CD14-positive monocyte (primary cell): Measurements from ENCODE around the gene IZUMO1. TPM values are rescaled to one million over a fixed set of nuclear protein-coding genes. Genes with fewer than 3 reads are reported as not detected.

Source experiments
- DNase-seq, 3 donors: peaks; one replicate each; pipeline ENCODE4 v3.0.0-alpha.2; 2011 to 2022
- H2AFZ ChIP-seq: 2 replicates; pipeline ENCODE4 v1.6.0; 2012; ENCODE audit warnings: mild to moderate bottlenecking, low read depth, low read length, inconsistent platforms; ENCODE audit not compliant: insufficient read depth, poor library complexity, severe bottlenecking
- H3K27ac ChIP-seq, 2 donors: 1 replicate in 1 of 2; 2 replicates in 1 of 2; pipeline ENCODE4 v1.5.1; 2012 to 2013; ENCODE audit warnings: low read length in 2 of 2, control low read depth in 1 of 2, inconsistent platforms in 1 of 2, low read depth in 1 of 2, mild to moderate bottlenecking in 1 of 2
- H3K27me3 ChIP-seq, 2 donors: one replicate each; pipeline versions ENCODE4 v1.6.0 to v1.6.1; 2011 to 2013; ENCODE audit warnings: low read length in 2 of 2; ENCODE audit not compliant: control insufficient read depth in 2 of 2, insufficient read depth in 2 of 2
- H3K36me3 ChIP-seq, 2 donors: replicated peaks in 1 of 2; 1 replicate in 1 of 2; 2 replicates in 1 of 2; pipeline versions ENCODE4 v1.5.1 to v1.6.1; 2012 to 2013; ENCODE audit warnings: low read length in 2 of 2, control low read depth in 1 of 2, inconsistent platforms in 1 of 2, mild to moderate bottlenecking in 1 of 2; ENCODE audit not compliant: insufficient read depth in 2 of 2, control insufficient read depth in 1 of 2
- H3K4me1 ChIP-seq, 2 donors: 1 replicate in 1 of 2; 2 replicates in 1 of 2; pipeline versions ENCODE4 v1.5.1 to v1.6.1; 2012 to 2013; ENCODE audit warnings: low read length in 2 of 2, control low read depth in 1 of 2, inconsistent platforms in 1 of 2, mild to moderate bottlenecking in 1 of 2, moderate library complexity in 1 of 2; ENCODE audit not compliant: insufficient read depth in 2 of 2, control insufficient read depth in 1 of 2
- H3K4me2 ChIP-seq: replicated peaks from 2 replicates; pipeline ENCODE3; 2012; ENCODE audit warnings: low read length, moderate library complexity, mild to moderate bottlenecking; ENCODE audit not compliant: poor library complexity, severe bottlenecking; ENCODE audit errors: extremely low read depth
- H3K4me3 ChIP-seq, 3 experiments: fragments of 200-600 bp in 1 of 3; sonication (generic) in 1 of 3; replicated peaks in 1 of 3; 1 replicate in 2 of 3; 2 replicates in 1 of 3; pipeline ENCODE4 v1.5.1; 2011 to 2013; ENCODE audit warnings: low read length in 3 of 3, mild to moderate bottlenecking in 3 of 3, control low read depth in 2 of 3, low read depth in 2 of 3, inconsistent platforms in 1 of 3, moderate library complexity in 1 of 3
- H3K79me2 ChIP-seq: 2 replicates; pipeline ENCODE4 v1.6.0; 2012; ENCODE audit warnings: mild to moderate bottlenecking, control low read depth, inconsistent platforms, low read length, moderate library complexity; ENCODE audit not compliant: insufficient read depth
- H3K9ac ChIP-seq: 2 replicates; pipeline ENCODE4 v1.6.0; 2017; ENCODE audit warnings: low read length, mild to moderate bottlenecking; ENCODE audit not compliant: insufficient read depth, poor library complexity, severe bottlenecking
- H3K9me3 ChIP-seq, 2 donors: replicated peaks in 1 of 2; 1 replicate in 1 of 2; 2 replicates in 1 of 2; pipeline versions ENCODE4 v1.5.1 to v1.6.1; 2012 to 2013; ENCODE audit warnings: low read length in 2 of 2, control low read depth in 1 of 2; ENCODE audit not compliant: control insufficient read depth in 1 of 2, insufficient read depth in 1 of 2
- H4K20me1 ChIP-seq: 2 replicates; pipeline ENCODE4 v1.6.0; 2012; ENCODE audit warnings: mild to moderate bottlenecking, low read length, control low read depth, moderate library complexity; ENCODE audit not compliant: insufficient read depth
- H3K27ac Mint-ChIP-seq, 7 donors: one replicate each; pipeline ENCODE4 v1.8.0; 2020; ENCODE audit warnings: mild to moderate bottlenecking in 7 of 7, mixed read lengths in 7 of 7, moderate library complexity in 6 of 7, inconsistent platforms in 2 of 7
- H3K27me3 Mint-ChIP-seq, 3 donors: one replicate each; pipeline ENCODE4 v1.8.0; 2021 to 2022; ENCODE audit warnings: low read depth in 3 of 3, mild to moderate bottlenecking in 3 of 3, mixed read lengths in 3 of 3, moderate library complexity in 3 of 3, inconsistent platforms in 1 of 3
- H3K36me3 Mint-ChIP-seq, 2 donors: one replicate each; pipeline ENCODE4 v1.8.0; 2020; ENCODE audit warnings: mixed read lengths in 2 of 2, inconsistent platforms in 1 of 2, mild to moderate bottlenecking in 1 of 2
- H3K4me1 Mint-ChIP-seq: one replicate; pipeline ENCODE4 v1.8.0; 2020; ENCODE audit warnings: mild to moderate bottlenecking, mixed read lengths
- H3K4me3 Mint-ChIP-seq, 2 donors: one replicate each; pipeline ENCODE4 v1.8.0; 2020; ENCODE audit warnings: mild to moderate bottlenecking in 2 of 2, mixed read lengths in 2 of 2, moderate library complexity in 1 of 2
- H3K9me3 Mint-ChIP-seq, 7 donors: one replicate each; pipeline ENCODE4 v1.8.0; 2020 to 2022; ENCODE audit warnings: mixed read lengths in 7 of 7, mild to moderate bottlenecking in 6 of 7, moderate library complexity in 6 of 7, inconsistent platforms in 2 of 7
- CTCF ChIP-seq: fragments of 200-600 bp; IDR thresholded peaks from one replicate; pipeline ENCODE4 v1.8.0; 2022; ENCODE audit warnings: antibody characterized with exemption, mild to moderate bottlenecking
- WGBS: methylation state at CpG from one replicate; pipeline ENCODE4 v1.1.5; 2013; ENCODE audit warnings: missing lambda C conversion rate; ENCODE audit not compliant: insufficient coverage; 5-methylcytosine and 5-hydroxymethylcytosine counted together
- intact Hi-C, 2 donors: fragments of 100-400 bp; cut with micrococcal nuclease; formaldehyde crosslinking; loops; one replicate each; pipeline versions ENCODE4 v1.15.0 to v1.15.1; 2023
- polyA plus RNA-seq, 3 donors: library from polyadenylated mRNA; depleted of rRNA in 1 of 3; unstranded in 2 of 3; stranded (reverse) in 1 of 3; fragments of 300-500 nt in 2 of 3; fragments of >200 nt in 1 of 3; fragmentation: Illumina TruSeq in 2 of 3; gene quantifications; 1 replicate in 2 of 3; 2 replicates in 1 of 3; pipeline ENCODE4 v1.2.3, GENCODE V29; 2012 to 2021

The IZUMO1 gene
- polyA plus RNA-seq, 3 donors: not detected

DNA sequence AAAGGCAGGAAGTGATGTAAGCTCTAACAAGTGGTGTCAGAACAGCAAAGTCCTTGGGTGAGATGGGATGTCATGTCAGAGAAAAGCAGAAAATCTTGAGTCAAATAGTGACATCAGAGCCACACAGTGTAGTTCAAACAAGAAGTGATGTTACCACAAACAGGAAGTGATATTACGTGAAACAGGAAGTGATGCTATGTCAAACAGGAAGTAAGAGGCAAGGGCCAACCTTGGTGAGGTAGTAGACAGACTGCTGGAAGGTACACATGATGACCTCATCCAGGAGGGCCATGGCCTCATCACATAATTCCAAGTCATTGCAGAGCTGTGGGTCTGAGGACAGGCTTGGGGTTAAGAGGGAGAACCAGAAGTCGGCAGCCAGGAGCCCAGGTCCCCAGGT is 20.2 kb downstream of the IZUMO1 start:
- peak overlapping the region; percentile 85 to 98 (median 95) for H3K27ac Mint-ChIP-seq
- TF ChIP-seq CTCF: no peak
- Histone ChIP-seq H3K9ac (no peak overlapping the region), H2AFZ (no peak overlapping the region), H3K4me2 (no peak overlapping the region), H3K79me2 (no peaks in the 10 kb centered on the region), H3K27me3 (no peaks in the 10 kb centered on the region), H3K36me3 (no peaks in the 10 kb centered on the region), H4K20me1 (no peaks in the 10 kb centered on the region), H3K4me1 (peaks cover 16 to 22% of the 10 kb centered on the region in 2 donors), H3K9me3 (peaks cover 13 to 47% of the 10 kb centered on the region in 2 donors), H3K27ac (peak overlapping the region; percentile 25 to 70), H3K4me3 (peak overlapping the region in 1 of 3 experiments; percentile 41)
- H3K4me3 Mint-ChIP-seq: peak overlapping the region in 1 of 2 donors; percentile 56
- peak; percentile 85 to 96 (median 86) for DNase-seq
- peaks cover 20% of the 10 kb centered on the region for H3K4me1 Mint-ChIP-seq
- intact Hi-C loops: no loop called here
- peaks cover 6 to 14% (median 10%) of the 10 kb centered on the region in 3 donors for H3K27me3 Mint-ChIP-seq
- peaks cover 2 to 18% of the 10 kb centered on the region in 2 donors for H3K36me3 Mint-ChIP-seq
- WGBS: 39% methylated on average over 2 of the region's 2 CpGs
- H3K9me3 Mint-ChIP-seq: peaks cover 24 to 53% (median 50%) of the 10 kb centered on the region in 7 donors

GRCh38 chr19:48724796-48725753 is 21.6 kb downstream of the IZUMO1 start:
- 52% methylated on average over 7 of the region's 11 CpGs for WGBS
- H3K4me3 Mint-ChIP-seq: peak overlapping the region; percentile 16 to 51
- Histone ChIP-seq H3K9ac (no peak overlapping the region), H3K27me3 (no peaks in the 10 kb centered on the region), H3K4me3 (peak overlapping the region in 1 of 3 experiments; percentile 41), H4K20me1 (no peaks in the 10 kb centered on the region), H3K27ac (peak overlapping the region; percentile 61 to 78), H2AFZ (peak overlapping the region; percentile 60), H3K9me3 (peaks cover 13 to 46% of the 10 kb centered on the region in 2 donors), H3K79me2 (no peaks in the 10 kb centered on the region), H3K36me3 (no peaks in the 10 kb centered on the region), H3K4me1 (peaks cover 23 to 36% of the 10 kb centered on the region in 2 donors), H3K4me2 (peak overlapping the region; percentile 37)
- H3K27ac Mint-ChIP-seq: peak overlapping the region; percentile 93 to 98 (median 97)
- peaks cover 4 to 10% (median 5%) of the 10 kb centered on the region in 3 donors for H3K27me3 Mint-ChIP-seq
- H3K4me1 Mint-ChIP-seq: peaks cover 29% of the 10 kb centered on the region
- peak; percentile 63 to 78 (median 74) for DNase-seq
- TF ChIP-seq CTCF: no peak
- intact Hi-C loops: loop anchor here in 1 of 2 donors (5.0 kb wide), 1 partner anchor 78 kb away; the partner anchor contains the start of gene CA11
- peaks cover 2 to 18% of the 10 kb centered on the region in 2 donors for H3K36me3 Mint-ChIP-seq
- peaks cover 24 to 50% (median 48%) of the 10 kb centered on the region in 7 donors for H3K9me3 Mint-ChIP-seq
